ENCODE results near the gene STUB1. TPM values are rescaled to one million over a fixed set of nuclear protein-coding genes. Genes with fewer than 3 reads are reported as not detected.

The STUB1 gene
- total and polyA plus RNA-seq, 2 of the 8 experiments (the other 6 are each of a cell fraction or from before 2014, with no cell fraction given), result 89.9 to 103 TPM

DNA sequence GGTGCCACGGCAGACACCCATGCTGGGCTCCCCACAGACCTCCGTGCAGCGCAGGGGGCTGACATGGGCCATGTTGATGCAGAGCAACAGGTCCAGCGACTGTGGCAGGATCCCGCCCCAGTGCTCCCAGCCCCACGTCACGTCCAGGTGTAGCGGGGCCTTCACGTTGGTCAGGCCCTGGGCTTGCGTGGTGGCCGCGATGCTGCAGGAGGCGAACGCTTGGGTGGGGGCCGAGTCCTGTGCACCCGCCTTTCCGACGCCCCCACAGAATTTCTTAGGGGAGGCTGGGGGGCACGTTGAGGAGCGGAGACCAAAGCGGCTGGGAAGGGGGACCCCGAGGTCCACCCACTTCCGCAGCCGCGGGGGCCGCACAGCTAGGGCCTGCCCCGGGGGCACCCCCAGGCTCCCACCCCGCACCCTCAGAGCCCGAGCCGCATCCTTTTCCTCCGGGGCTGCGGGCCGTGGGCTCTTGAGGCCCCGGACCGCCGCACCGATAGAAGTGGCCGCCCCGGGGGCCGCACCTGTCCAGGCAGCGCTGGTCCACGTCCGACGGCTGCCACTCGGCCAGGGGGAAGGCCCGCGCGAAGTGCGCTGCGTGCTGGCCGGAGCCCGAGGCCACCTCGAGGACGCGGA is 44.5 kb upstream of the STUB1 start:
- Histone ChIP-seq H3K9ac (replicated peaks in 1 of 4; ENCODE audit: extremely low read depth in 1 of 4, low read depth in 3 of 4, low read length in 3 of 4) (peak overlapping the region; percentile 5 to 66 (median 60); a peak in 6 of 7 replicates), H3K4me2 (ENCODE audit: insufficient read depth in 1 of 2, low read depth in 2 of 2, low read length in 2 of 2) (peak overlapping the region; percentile 62 to 80)
- POLR2A ChIA-PET (ENCODE audit: partially characterized antibody), result interaction anchor here (0.6 to 2.7 kb wide), 16 partner anchors 11 to 1531 kb away, joined by 3 to 16 read pairs (median 4); partner anchors contain the start of genes RAB40C, RHBDL1, WDR24 and WDR90

More for the DNA sequence above, 44.5 kb upstream of the STUB1 start:
- WGBS, 2 experiments (ENCODE audit: extremely low coverage in 1 of 2, insufficient coverage in 1 of 2, insufficient read length in 1 of 2, insufficient replicate concordance in 2 of 2, low coverage in 1 of 2, low lambda C conversion rate in 2 of 2, missing lambda C conversion rate in 1 of 2), result 13% methylated on average over 39 of the region's 55 CpGs; no CpG with 5 or more reads in 1 of the 2 experiments
- H3K14ac ChIP-seq (ENCODE audit: insufficient read length), result no peak overlapping the region
- peak overlapping the region; percentile 91 for H3K18ac ChIP-seq (ENCODE audit: extremely low read depth, low read length)
- H2BK15ac ChIP-seq (ENCODE audit: low read length), result peak overlapping the region; percentile 53; the same call in 1 of the 2 replicates
- peak overlapping the region; percentile 79; the same call in 1 of the 2 replicates for H4K8ac ChIP-seq (ENCODE audit: extremely low read depth, insufficient read depth, low read length)
- no peak overlapping the region for H2BK20ac ChIP-seq (ENCODE audit: low read length)
- peak overlapping the region; percentile 99 for H3K4ac ChIP-seq (replicated peaks; ENCODE audit: insufficient read length, low read depth, low read length)
- peak overlapping the region; percentile 73 to 89 (median 77) for H3K4me3 ChIP-seq (ENCODE audit: extremely low read depth in 1 of 4, insufficient read depth in 2 of 4, low read depth in 3 of 4, low read length in 4 of 4)
- no peak overlapping the region for H3K23ac ChIP-seq (ENCODE audit: insufficient read length)
- H2BK5ac ChIP-seq (ENCODE audit: low read depth, low read length), result peak overlapping the region; percentile 73; the same call in 1 of the 2 replicates
- peaks cover 8% of the 10 kb centered on the region; the same call in 1 of the 2 replicates for H3K23me2 ChIP-seq (ENCODE audit: low read depth, low read length)
- peak overlapping the region; percentile 98 for H4K91ac ChIP-seq (replicated peaks; ENCODE audit: insufficient read length, low read length)
- H3K4me1 ChIP-seq (replicated peaks in 1 of 4; ENCODE audit: control insufficient read depth in 3 of 4, insufficient read depth in 4 of 4, low read length in 3 of 4), result peaks cover 0 to 29% (median 20%) of the 10 kb centered on the region in 4 experiments; a peak in 6 of 7 replicates
- H4K5ac ChIP-seq (ENCODE audit: insufficient read length, low read depth, low read length), result peak overlapping the region; percentile 80
- FAIRE-seq (no peak), DNase-seq (ENCODE audit: low read depth in 1 of 2, low spot score in 2 of 2) (no peak)
- H2AK5ac ChIP-seq (ENCODE audit: low read depth, low read length), result no peak overlapping the region
- no peaks in the 10 kb centered on the region for H3K27me3 ChIP-seq (replicated peaks in 1 of 4; ENCODE audit: control insufficient read depth in 3 of 4, extremely low read depth in 1 of 4, insufficient read depth in 3 of 4, low read length in 3 of 4)
- H3K9me3 ChIP-seq (ENCODE audit: insufficient read depth in 2 of 2, low read depth in 1 of 2, low read length in 1 of 2), result no peaks in the 10 kb centered on the region
- peaks cover 0 to 21% (median 3%) of the 10 kb centered on the region in 4 experiments; a peak in 4 of 8 replicates for H3K36me3 ChIP-seq (ENCODE audit: control insufficient read depth in 2 of 4, insufficient read depth in 4 of 4, low read length in 3 of 4)
- peaks cover 3 to 10% of the 10 kb centered on the region in 2 experiments for H4K20me1 ChIP-seq (replicated peaks in 1 of 2; ENCODE audit: control insufficient read depth in 1 of 2, insufficient read depth in 2 of 2, low read length in 2 of 2)
- H3K27ac ChIP-seq (ENCODE audit: low read depth, low read length), result no peak overlapping the region
- peak; percentile 74; the same call in 1 of the 2 replicates for TF ChIP-seq PHF8 (conservative IDR thresholded peaks at IDR 0.05; ENCODE audit: low read depth, low read length)
- TF ChIP-seq, protein P1, sequence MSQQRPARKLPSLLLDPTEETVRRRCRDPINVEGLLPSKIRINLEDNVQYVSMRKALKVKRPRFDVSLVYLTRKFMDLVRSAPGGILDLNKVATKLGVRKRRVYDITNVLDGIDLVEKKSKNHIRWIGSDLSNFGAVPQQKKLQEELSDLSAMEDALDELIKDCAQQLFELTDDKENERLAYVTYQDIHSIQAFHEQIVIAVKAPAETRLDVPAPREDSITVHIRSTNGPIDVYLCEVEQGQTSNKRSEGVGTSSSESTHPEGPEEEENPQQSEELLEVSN (IDR thresholded peaks at IDR 0.05), result peak; percentile 63; the same call in 1 of the 2 replicates
- no peak for TF ChIP-seq ZNF274 (IDR thresholded peaks at IDR 0.05; ENCODE audit: borderline replicate concordance, extremely low read depth, low read length)
- TF ChIP-seq HDAC2 (IDR thresholded peaks at IDR 0.05; ENCODE audit: borderline replicate concordance in 1 of 2, low read depth in 2 of 2, low read length in 2 of 2), result 0 out of 4 replicates have a peak, but pooled peaks of 1 of the 2 experiments have one; percentile 37
- TF ChIP-seq SIN3A (conservative IDR thresholded peaks at IDR 0.05 in 1 of 2, IDR thresholded peaks at IDR 0.05 in 1 of 2; ENCODE audit: low read depth in 1 of 2, low read length in 2 of 2), result no peak
- no peak for TF ChIP-seq EP300 (IDR thresholded peaks at IDR 0.05; ENCODE audit: borderline replicate concordance in 1 of 2, low read depth in 2 of 2, low read length in 2 of 2)
- H2AFZ ChIP-seq (ENCODE audit: low read length), result no peak overlapping the region
- H3K79me1 ChIP-seq (ENCODE audit: low read depth, low read length), result no peaks in the 10 kb centered on the region
- peaks cover 0 to 6% of the 10 kb centered on the region in 2 experiments; a peak in 1 of 4 replicates for H3K79me2 ChIP-seq (ENCODE audit: control insufficient read depth in 1 of 2, insufficient read depth in 2 of 2, low read length in 2 of 2)
- peak overlapping the region; percentile 69 for H3K56ac ChIP-seq (replicated peaks; ENCODE audit: insufficient read length, low read depth, low read length)
- H2BK120ac ChIP-seq (replicated peaks; ENCODE audit: low read depth, low read length), result no peak overlapping the region
- no peak overlapping the region for H2BK12ac ChIP-seq (ENCODE audit: low read depth, low read length)
- CTCF ChIA-PET (ENCODE audit: partially characterized antibody), result interaction anchor here (0.9 to 2.9 kb wide), 5 partner anchors 10 to 42 kb away, joined by 4 to 8 read pairs (median 6); no protein-coding TSS in a partner anchor
